Fibroblast of lung (primary cell): ENCODE measurements around the gene CACTIN.

ENCODE experiments used
- EZH2 ChIP-seq: IDR thresholded peaks from 2 replicates; pipeline ENCODE4 v1.5.1; 2012; ENCODE audit warnings: low read length, control low read depth, mild to moderate bottlenecking; ENCODE audit errors: missing control alignments
- TF ChIP-seq, protein P1 (sequence below), 2 donors: IDR thresholded peaks in 1 of 2; conservative IDR thresholded peaks in 1 of 2; 1 replicate in 1 of 2; 2 replicates in 1 of 2; pipeline ENCODE4 v1.5.1; 2011 to 2012; ENCODE audit warnings: low read length in 2 of 2, control low read depth in 1 of 2, inconsistent platforms in 1 of 2, low read depth in 1 of 2, mild to moderate bottlenecking in 1 of 2

DNA sequence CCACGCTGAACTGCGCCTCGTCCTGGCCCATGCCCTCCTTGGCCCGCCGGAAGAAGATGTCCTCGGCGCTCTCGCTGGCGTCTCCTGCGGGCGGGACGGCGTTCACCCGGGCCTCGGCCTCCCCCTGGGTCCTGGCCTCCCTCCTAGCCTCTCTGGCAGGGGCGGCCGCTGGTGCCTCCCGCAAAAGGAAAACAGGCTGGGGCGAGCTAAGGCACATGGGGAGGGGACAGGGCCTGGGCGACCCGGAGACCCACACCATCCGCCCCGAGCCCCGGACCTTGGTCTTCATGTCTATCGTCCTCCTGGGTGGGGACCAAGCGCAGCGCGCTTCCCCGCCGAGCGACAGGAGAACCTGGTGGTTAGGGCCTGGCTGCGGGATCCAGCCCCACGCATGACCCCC, 14.3 kb downstream of the CACTIN start:
- TF ChIP-seq, protein P1, sequence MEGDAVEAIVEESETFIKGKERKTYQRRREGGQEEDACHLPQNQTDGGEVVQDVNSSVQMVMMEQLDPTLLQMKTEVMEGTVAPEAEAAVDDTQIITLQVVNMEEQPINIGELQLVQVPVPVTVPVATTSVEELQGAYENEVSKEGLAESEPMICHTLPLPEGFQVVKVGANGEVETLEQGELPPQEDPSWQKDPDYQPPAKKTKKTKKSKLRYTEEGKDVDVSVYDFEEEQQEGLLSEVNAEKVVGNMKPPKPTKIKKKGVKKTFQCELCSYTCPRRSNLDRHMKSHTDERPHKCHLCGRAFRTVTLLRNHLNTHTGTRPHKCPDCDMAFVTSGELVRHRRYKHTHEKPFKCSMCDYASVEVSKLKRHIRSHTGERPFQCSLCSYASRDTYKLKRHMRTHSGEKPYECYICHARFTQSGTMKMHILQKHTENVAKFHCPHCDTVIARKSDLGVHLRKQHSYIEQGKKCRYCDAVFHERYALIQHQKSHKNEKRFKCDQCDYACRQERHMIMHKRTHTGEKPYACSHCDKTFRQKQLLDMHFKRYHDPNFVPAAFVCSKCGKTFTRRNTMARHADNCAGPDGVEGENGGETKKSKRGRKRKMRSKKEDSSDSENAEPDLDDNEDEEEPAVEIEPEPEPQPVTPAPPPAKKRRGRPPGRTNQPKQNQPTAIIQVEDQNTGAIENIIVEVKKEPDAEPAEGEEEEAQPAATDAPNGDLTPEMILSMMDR (conservative IDR thresholded peaks at IDR 0.05 in 1 of 2, IDR thresholded peaks at IDR 0.05 in 1 of 2; ENCODE audit: low read depth in 1 of 2, low read length in 2 of 2), result no peak
- TF ChIP-seq EZH2, result no peak
